ENCODE results near the gene AIF1L. TPM values are rescaled to one million over a fixed set of nuclear protein-coding genes. Genes with fewer than 3 reads are reported as not detected.

AIF1L gene
- total and polyA plus RNA-seq, 4 donors = 0.61 to 1.8 (median 1.2) TPM

- 97% methylated on average over 3 of the region's 3 CpGs for WGBS
Observed at GRCh38 chr9:131140550-131140949, 44.2 kb downstream of the AIF1L start.

GRCh38 chr9:131142160-131142559, 45.8 kb downstream of the AIF1L start:
- Histone ChIP-seq H3K27me3 (ENCODE audit: control insufficient read depth in 4 of 4, insufficient read depth in 4 of 4, low read length in 3 of 4) (no peaks in the 10 kb centered on the region), H3K27ac (ENCODE audit: low read depth in 1 of 2, low read length in 2 of 2) (no peak overlapping the region), H3K36me3 (ENCODE audit: control insufficient read depth in 4 of 4, insufficient read depth in 3 of 4, low read depth in 1 of 4, low read length in 3 of 4) (peaks cover 15 to 87% (median 82%) of the 10 kb centered on the region in 4 donors), H3K4me1 (ENCODE audit: control insufficient read depth in 4 of 4, insufficient read depth in 4 of 4, low read length in 3 of 4) (no peaks in the 10 kb centered on the region), H3K9ac (ENCODE audit: low read depth in 1 of 2, low read length in 2 of 2) (no peak overlapping the region), H3K9me3 (ENCODE audit: control insufficient read depth in 4 of 4, low read length in 3 of 4) (no peaks in the 10 kb centered on the region), H3K4me3 (ENCODE audit: low read depth in 1 of 3, low read length in 3 of 3) (no peak overlapping the region)
- WGBS = 96% methylated on average over 3 of the region's 3 CpGs
- TF ChIP-seq RAD21 (IDR thresholded peaks at IDR 0.05) (no peak), EGR1 (IDR thresholded peaks at IDR 0.05; ENCODE audit: low read depth in 2 of 2) (no peak), MAX (IDR thresholded peaks at IDR 0.05) (no peak), GABPA (IDR thresholded peaks at IDR 0.05 in 1 of 2, conservative IDR thresholded peaks at IDR 0.05 in 1 of 2) (no peak), YY1 (IDR thresholded peaks at IDR 0.05) (no peak), HNF4G (IDR thresholded peaks at IDR 0.05) (no peak), NR2F2 (IDR thresholded peaks at IDR 0.05) (no peak), ATF3 (IDR thresholded peaks at IDR 0.05) (no peak), REST (IDR thresholded peaks at IDR 0.05) (no peak), FOXA2 (IDR thresholded peaks at IDR 0.05) (no peak), RXRA (IDR thresholded peaks at IDR 0.05) (no peak), HNF4A (conservative IDR thresholded peaks at IDR 0.05) (no peak), TAF1 (conservative IDR thresholded peaks at IDR 0.05) (no peak), ZBTB33 (IDR thresholded peaks at IDR 0.05) (no peak), CTCF (IDR thresholded peaks at IDR 0.05; ENCODE audit: low read depth, low read length, missing input control) (no peak), FOXA1 (IDR thresholded peaks at IDR 0.05) (no peak), JUND (IDR thresholded peaks at IDR 0.05) (no peak), SP1 (IDR thresholded peaks at IDR 0.05) (no peak)
- DNase-seq (ENCODE audit: low spot score) = no peak

More at GRCh38 chr9:131140550-131140949, 44.2 kb downstream of the AIF1L start:
- Histone ChIP-seq H3K9ac (ENCODE audit: low read depth in 1 of 2, low read length in 2 of 2) (no peak overlapping the region), H3K4me1 (ENCODE audit: control insufficient read depth in 4 of 4, insufficient read depth in 4 of 4, low read length in 3 of 4) (no peaks in the 10 kb centered on the region), H3K27ac (ENCODE audit: low read depth in 1 of 2, low read length in 2 of 2) (no peak overlapping the region), H3K27me3 (ENCODE audit: control insufficient read depth in 4 of 4, insufficient read depth in 4 of 4, low read length in 3 of 4) (no peaks in the 10 kb centered on the region), H3K9me3 (ENCODE audit: control insufficient read depth in 4 of 4, low read length in 3 of 4) (no peaks in the 10 kb centered on the region), H3K4me3 (ENCODE audit: low read depth in 1 of 3, low read length in 3 of 3) (no peak overlapping the region), H3K36me3 (ENCODE audit: control insufficient read depth in 4 of 4, insufficient read depth in 3 of 4, low read depth in 1 of 4, low read length in 3 of 4) (peaks cover 12 to 87% (median 82%) of the 10 kb centered on the region in 4 donors)
- DNase-seq (ENCODE audit: low spot score) = no peak
- TF ChIP-seq RXRA (IDR thresholded peaks at IDR 0.05) = no peak
- no peak for TF ChIP-seq RAD21 (IDR thresholded peaks at IDR 0.05)
- TF ChIP-seq NR2F2 (IDR thresholded peaks at IDR 0.05) = no peak
- no peak for TF ChIP-seq YY1 (IDR thresholded peaks at IDR 0.05)
- no peak for TF ChIP-seq GABPA (IDR thresholded peaks at IDR 0.05 in 1 of 2, conservative IDR thresholded peaks at IDR 0.05 in 1 of 2)
- no peak for TF ChIP-seq MAX (IDR thresholded peaks at IDR 0.05)
- no peak for TF ChIP-seq TAF1 (conservative IDR thresholded peaks at IDR 0.05)
- no peak for TF ChIP-seq FOXA2 (IDR thresholded peaks at IDR 0.05)
- no peak for TF ChIP-seq JUND (IDR thresholded peaks at IDR 0.05)
- TF ChIP-seq SP1 (IDR thresholded peaks at IDR 0.05) = no peak
